ENCODE data around the gene MIEN1. TPM values are rescaled to one million over a fixed set of nuclear protein-coding genes. Genes with fewer than 3 reads are reported as not detected.

The MIEN1 gene
- total RNA-seq, 1 experiment from 2014 or later = 40.6 TPM

DNA sequence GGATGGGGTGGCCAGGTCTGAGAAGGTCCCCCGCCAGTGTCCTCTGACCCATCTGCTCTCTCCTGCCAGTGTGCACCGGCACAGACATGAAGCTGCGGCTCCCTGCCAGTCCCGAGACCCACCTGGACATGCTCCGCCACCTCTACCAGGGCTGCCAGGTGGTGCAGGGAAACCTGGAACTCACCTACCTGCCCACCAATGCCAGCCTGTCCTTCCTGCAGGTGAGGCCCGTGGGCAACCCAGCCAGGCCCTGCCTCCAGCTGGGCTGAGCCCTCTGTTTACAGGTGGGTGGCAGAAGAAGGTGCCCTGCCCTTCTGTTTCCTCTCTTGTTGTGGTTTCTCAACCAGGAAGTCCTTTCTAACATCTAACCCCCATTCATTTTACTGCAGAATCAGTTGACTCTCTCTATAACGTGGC, 23.4 kb downstream of the MIEN1 start:
- peak overlapping the region; percentile 82 for H3K27ac Mint-ChIP-seq
- peaks cover 41% of the 10 kb centered on the region for H3K4me1 Mint-ChIP-seq
- TF ChIP-seq, protein P1, sequence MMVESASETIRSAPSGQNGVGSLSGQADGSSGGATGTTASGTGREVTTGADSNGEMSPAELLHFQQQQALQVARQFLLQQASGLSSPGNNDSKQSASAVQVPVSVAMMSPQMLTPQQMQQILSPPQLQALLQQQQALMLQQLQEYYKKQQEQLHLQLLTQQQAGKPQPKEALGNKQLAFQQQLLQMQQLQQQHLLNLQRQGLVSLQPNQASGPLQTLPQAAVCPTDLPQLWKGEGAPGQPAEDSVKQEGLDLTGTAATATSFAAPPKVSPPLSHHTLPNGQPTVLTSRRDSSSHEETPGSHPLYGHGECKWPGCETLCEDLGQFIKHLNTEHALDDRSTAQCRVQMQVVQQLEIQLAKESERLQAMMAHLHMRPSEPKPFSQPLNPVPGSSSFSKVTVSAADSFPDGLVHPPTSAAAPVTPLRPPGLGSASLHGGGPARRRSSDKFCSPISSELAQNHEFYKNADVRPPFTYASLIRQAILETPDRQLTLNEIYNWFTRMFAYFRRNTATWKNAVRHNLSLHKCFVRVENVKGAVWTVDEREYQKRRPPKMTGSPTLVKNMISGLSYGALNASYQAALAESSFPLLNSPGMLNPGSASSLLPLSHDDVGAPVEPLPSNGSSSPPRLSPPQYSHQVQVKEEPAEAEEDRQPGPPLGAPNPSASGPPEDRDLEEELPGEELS (CRISPR knock-in tag; IDR thresholded peaks at IDR 0.05) = no peak
- no peak for TF ChIP-seq GRHL2 (CRISPR knock-in tag; IDR thresholded peaks at IDR 0.05; ENCODE audit: insufficient replicate concordance, severe bottlenecking)
- TF ChIP-seq, protein P2, sequence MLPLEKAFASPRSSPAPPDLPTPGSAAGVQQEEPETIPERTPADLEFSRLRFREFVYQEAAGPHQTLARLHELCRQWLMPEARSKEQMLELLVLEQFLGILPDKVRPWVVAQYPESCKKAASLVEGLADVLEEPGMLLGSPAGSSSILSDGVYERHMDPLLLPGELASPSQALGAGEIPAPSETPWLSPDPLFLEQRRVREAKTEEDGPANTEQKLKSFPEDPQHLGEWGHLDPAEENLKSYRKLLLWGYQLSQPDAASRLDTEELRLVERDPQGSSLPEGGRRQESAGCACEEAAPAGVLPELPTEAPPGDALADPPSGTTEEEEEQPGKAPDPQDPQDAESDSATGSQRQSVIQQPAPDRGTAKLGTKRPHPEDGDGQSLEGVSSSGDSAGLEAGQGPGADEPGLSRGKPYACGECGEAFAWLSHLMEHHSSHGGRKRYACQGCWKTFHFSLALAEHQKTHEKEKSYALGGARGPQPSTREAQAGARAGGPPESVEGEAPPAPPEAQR (CRISPR knock-in tag; IDR thresholded peaks at IDR 0.05) = no peak
- no peak for TF ChIP-seq ZBTB21 (CRISPR knock-in tag; IDR thresholded peaks at IDR 0.05; ENCODE audit: borderline replicate concordance)
- TF ChIP-seq, protein P3, sequence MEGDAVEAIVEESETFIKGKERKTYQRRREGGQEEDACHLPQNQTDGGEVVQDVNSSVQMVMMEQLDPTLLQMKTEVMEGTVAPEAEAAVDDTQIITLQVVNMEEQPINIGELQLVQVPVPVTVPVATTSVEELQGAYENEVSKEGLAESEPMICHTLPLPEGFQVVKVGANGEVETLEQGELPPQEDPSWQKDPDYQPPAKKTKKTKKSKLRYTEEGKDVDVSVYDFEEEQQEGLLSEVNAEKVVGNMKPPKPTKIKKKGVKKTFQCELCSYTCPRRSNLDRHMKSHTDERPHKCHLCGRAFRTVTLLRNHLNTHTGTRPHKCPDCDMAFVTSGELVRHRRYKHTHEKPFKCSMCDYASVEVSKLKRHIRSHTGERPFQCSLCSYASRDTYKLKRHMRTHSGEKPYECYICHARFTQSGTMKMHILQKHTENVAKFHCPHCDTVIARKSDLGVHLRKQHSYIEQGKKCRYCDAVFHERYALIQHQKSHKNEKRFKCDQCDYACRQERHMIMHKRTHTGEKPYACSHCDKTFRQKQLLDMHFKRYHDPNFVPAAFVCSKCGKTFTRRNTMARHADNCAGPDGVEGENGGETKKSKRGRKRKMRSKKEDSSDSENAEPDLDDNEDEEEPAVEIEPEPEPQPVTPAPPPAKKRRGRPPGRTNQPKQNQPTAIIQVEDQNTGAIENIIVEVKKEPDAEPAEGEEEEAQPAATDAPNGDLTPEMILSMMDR (IDR thresholded peaks at IDR 0.05) = no peak
- TF ChIP-seq NFYB (CRISPR knock-in tag; conservative IDR thresholded peaks at IDR 0.05; ENCODE audit: low read depth) = no peak
- no peak for TF ChIP-seq GTF2I (CRISPR knock-in tag; conservative IDR thresholded peaks at IDR 0.05)
- TF ChIP-seq, protein P4, sequence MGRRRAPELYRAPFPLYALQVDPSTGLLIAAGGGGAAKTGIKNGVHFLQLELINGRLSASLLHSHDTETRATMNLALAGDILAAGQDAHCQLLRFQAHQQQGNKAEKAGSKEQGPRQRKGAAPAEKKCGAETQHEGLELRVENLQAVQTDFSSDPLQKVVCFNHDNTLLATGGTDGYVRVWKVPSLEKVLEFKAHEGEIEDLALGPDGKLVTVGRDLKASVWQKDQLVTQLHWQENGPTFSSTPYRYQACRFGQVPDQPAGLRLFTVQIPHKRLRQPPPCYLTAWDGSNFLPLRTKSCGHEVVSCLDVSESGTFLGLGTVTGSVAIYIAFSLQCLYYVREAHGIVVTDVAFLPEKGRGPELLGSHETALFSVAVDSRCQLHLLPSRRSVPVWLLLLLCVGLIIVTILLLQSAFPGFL (CRISPR knock-in tag; IDR thresholded peaks at IDR 0.05; ENCODE audit: borderline replicate concordance) = no peak
- no peak for TF ChIP-seq EMX1 (CRISPR knock-in tag; IDR thresholded peaks at IDR 0.05)
- TF ChIP-seq, protein P5, sequence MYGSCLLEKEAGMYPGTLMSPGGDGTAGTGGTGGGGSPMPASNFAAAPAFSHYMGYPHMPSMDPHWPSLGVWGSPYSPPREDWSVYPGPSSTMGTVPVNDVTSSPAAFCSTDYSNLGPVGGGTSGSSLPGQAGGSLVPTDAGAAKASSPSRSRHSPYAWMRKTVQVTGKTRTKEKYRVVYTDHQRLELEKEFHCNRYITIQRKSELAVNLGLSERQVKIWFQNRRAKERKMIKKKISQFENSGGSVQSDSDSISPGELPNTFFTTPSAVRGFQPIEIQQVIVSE (CRISPR knock-in tag; IDR thresholded peaks at IDR 0.05; ENCODE audit: borderline replicate concordance) = no peak
- TF ChIP-seq NR3C1 (CRISPR knock-in tag; conservative IDR thresholded peaks at IDR 0.05; ENCODE audit: low read depth) = no peak
- TF ChIP-seq, protein P6, sequence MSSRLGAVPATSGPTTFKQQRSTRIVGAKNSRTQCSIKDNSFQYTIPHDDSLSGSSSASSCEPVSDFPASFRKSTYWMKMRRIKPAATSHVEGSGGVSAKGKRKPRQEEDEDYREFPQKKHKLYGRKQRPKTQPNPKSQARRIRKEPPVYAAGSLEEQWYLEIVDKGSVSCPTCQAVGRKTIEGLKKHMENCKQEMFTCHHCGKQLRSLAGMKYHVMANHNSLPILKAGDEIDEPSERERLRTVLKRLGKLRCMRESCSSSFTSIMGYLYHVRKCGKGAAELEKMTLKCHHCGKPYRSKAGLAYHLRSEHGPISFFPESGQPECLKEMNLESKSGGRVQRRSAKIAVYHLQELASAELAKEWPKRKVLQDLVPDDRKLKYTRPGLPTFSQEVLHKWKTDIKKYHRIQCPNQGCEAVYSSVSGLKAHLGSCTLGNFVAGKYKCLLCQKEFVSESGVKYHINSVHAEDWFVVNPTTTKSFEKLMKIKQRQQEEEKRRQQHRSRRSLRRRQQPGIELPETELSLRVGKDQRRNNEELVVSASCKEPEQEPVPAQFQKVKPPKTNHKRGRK (CRISPR knock-in tag; IDR thresholded peaks at IDR 0.05; ENCODE audit: borderline replicate concordance) = no peak
- TF ChIP-seq, protein P7, sequence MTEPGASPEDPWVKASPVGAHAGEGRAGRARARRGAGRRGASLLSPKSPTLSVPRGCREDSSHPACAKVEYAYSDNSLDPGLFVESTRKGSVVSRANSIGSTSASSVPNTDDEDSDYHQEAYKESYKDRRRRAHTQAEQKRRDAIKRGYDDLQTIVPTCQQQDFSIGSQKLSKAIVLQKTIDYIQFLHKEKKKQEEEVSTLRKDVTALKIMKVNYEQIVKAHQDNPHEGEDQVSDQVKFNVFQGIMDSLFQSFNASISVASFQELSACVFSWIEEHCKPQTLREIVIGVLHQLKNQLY (CRISPR knock-in tag; IDR thresholded peaks at IDR 0.05) = no peak
- TF ChIP-seq ELF4 (CRISPR knock-in tag; IDR thresholded peaks at IDR 0.05; ENCODE audit: low read depth) = no peak
- no peak for TF ChIP-seq JUN (CRISPR knock-in tag; IDR thresholded peaks at IDR 0.05)
- no peak for TF ChIP-seq ZNF219 (CRISPR knock-in tag; IDR thresholded peaks at IDR 0.05; ENCODE audit: borderline replicate concordance)
- TF ChIP-seq, protein P8, sequence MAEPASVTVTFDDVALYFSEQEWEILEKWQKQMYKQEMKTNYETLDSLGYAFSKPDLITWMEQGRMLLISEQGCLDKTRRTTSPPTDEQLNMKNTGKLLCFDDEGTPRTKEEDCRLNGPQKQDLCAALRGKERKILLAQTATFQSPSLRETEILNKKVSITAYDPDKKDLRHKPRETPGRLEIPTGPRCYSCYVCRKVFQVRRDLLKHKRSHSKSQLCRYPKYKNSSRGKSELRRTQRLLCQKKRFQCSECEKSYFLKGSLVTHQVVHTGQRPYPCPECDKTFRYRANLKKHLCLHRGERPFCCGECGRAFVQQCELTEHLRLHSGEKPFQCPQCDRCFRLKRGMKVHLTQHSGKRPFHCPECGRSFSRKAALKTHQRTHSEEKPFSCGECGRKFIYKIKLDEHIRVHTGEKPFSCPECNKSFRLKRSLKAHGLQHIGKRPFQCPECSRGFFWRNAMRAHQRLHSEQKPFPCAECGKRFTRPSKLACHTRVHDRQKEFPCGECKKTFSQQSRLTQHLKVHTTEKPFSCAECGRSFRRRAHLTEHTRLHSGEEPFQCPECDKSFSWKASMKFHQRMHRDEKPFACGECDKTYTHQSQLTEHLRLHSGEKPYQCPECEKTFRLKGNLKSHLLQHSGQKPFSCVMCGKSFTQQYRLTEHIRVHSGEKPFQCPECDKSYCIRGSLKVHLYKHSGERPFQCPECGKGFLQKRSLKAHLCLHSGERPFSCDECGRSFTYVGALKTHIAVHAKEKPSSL (CRISPR knock-in tag; conservative IDR thresholded peaks at IDR 0.05) = no peak
- TF ChIP-seq SOX15 (CRISPR knock-in tag; IDR thresholded peaks at IDR 0.05) = no peak
- TF ChIP-seq, protein P9, sequence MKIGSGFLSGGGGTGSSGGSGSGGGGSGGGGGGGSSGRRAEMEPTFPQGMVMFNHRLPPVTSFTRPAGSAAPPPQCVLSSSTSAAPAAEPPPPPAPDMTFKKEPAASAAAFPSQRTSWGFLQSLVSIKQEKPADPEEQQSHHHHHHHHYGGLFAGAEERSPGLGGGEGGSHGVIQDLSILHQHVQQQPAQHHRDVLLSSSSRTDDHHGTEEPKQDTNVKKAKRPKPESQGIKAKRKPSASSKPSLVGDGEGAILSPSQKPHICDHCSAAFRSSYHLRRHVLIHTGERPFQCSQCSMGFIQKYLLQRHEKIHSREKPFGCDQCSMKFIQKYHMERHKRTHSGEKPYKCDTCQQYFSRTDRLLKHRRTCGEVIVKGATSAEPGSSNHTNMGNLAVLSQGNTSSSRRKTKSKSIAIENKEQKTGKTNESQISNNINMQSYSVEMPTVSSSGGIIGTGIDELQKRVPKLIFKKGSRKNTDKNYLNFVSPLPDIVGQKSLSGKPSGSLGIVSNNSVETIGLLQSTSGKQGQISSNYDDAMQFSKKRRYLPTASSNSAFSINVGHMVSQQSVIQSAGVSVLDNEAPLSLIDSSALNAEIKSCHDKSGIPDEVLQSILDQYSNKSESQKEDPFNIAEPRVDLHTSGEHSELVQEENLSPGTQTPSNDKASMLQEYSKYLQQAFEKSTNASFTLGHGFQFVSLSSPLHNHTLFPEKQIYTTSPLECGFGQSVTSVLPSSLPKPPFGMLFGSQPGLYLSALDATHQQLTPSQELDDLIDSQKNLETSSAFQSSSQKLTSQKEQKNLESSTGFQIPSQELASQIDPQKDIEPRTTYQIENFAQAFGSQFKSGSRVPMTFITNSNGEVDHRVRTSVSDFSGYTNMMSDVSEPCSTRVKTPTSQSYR (CRISPR knock-in tag; IDR thresholded peaks at IDR 0.05) = no peak
- H3K4me3 Mint-ChIP-seq = no peak overlapping the region
- ChIA-PET POLR2A (no interaction called here), CTCF (interaction anchor here (1.2 kb wide), 1 partner anchor 11 kb away, joined by 3 read pairs; no protein-coding TSS in a partner anchor)
- ATAC-seq (no peak), DNase-seq (ENCODE audit: low spot score) (no peak)
- no peaks in the 10 kb centered on the region for H3K27me3 Mint-ChIP-seq (ENCODE audit: low read depth)
- H3K36me3 Mint-ChIP-seq = peaks cover 47% of the 10 kb centered on the region
- no peaks in the 10 kb centered on the region for H3K9me3 Mint-ChIP-seq

Data from WTC11 (cell line).